Measurements from ENCODE around the gene KRT79. TPM values are rescaled to one million over a fixed set of nuclear protein-coding genes. Genes with fewer than 3 reads are reported as not detected.

KRT79 gene
- total and polyA plus RNA-seq, 2 of the 8 experiments (the other 6 are each of a cell fraction or from before 2014, with no cell fraction given) = not detected

DNA sequence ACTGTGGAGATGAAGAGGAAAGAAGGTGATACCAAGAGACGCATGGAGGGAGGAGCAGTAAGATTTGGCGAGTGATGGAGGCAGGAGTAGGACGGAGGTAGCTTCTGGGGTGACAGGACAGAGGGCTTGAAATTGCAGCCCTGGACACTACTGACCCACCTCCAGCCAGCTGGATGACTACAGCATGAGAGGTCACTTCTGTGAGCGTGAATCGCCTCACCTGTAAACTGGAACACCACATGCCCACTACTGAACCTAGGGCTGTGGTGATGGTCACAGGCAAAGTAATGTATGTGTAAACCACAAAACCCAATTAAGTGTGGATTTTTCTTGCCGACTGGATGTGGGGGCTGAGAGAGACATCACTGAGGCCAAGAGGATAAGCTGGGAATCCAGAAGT is 13.6 kb downstream of the KRT79 start (continued):
- TF ChIP-seq GABPA (IDR thresholded peaks at IDR 0.05; ENCODE audit: borderline replicate concordance, insufficient read depth, low read length) = no peak

All from H1 (cell line).